Measurements from ENCODE around the gene GMCL1. TPM values are rescaled to one million over a fixed set of nuclear protein-coding genes. Genes with fewer than 3 reads are reported as not detected.

GMCL1 gene
- total RNA-seq, 1 experiment from 2014 or later: 20.8 TPM

GRCh38 chr2:69835666-69836065 lies 6.2 kb downstream of the GMCL1 start:
- BruUV-seq (replicated peaks): no TSS peak
- no peak overlapping the region for H3K4me3 ChIP-seq (ENCODE audit: low read depth, low read length, poor library complexity, severe bottlenecking)
- ChIA-PET POLR2A (ENCODE audit: low non-redundant PET) (no interaction called here), CTCF (no interaction called here)
- no peak for DNase-seq (ENCODE audit: low spot score)
- no peak overlapping the region for H3K27ac ChIP-seq (ENCODE audit: low read depth, low read length, poor library complexity, severe bottlenecking)
- H3K27me3 ChIP-seq (replicated peaks; ENCODE audit: insufficient read depth, low read depth, low read length, poor library complexity): no peaks in the 10 kb centered on the region
- H3K9me3 ChIP-seq (ENCODE audit: low read depth, low read length, poor library complexity, severe bottlenecking): no peaks in the 10 kb centered on the region
- no peaks in the 10 kb centered on the region for H3K4me1 ChIP-seq (ENCODE audit: insufficient read depth, low read length, poor library complexity, severe bottlenecking)
- intact Hi-C loops (cut with micrococcal nuclease; ENCODE audit: unreplicated experiment): no loop called here
- H3K36me3 ChIP-seq (ENCODE audit: insufficient read depth, low read length, poor library complexity, severe bottlenecking): peaks cover 3% of the 10 kb centered on the region
- TF ChIP-seq EZH2 (IDR thresholded peaks at IDR 0.05; ENCODE audit: borderline replicate concordance, low read depth, low read length, poor library complexity, severe bottlenecking): no peak
- TF ChIP-seq, protein P1, sequence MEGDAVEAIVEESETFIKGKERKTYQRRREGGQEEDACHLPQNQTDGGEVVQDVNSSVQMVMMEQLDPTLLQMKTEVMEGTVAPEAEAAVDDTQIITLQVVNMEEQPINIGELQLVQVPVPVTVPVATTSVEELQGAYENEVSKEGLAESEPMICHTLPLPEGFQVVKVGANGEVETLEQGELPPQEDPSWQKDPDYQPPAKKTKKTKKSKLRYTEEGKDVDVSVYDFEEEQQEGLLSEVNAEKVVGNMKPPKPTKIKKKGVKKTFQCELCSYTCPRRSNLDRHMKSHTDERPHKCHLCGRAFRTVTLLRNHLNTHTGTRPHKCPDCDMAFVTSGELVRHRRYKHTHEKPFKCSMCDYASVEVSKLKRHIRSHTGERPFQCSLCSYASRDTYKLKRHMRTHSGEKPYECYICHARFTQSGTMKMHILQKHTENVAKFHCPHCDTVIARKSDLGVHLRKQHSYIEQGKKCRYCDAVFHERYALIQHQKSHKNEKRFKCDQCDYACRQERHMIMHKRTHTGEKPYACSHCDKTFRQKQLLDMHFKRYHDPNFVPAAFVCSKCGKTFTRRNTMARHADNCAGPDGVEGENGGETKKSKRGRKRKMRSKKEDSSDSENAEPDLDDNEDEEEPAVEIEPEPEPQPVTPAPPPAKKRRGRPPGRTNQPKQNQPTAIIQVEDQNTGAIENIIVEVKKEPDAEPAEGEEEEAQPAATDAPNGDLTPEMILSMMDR (conservative IDR thresholded peaks at IDR 0.05; ENCODE audit: low read depth, low read length): no peak

- Histone ChIP-seq H3K4me3 (ENCODE audit: low read depth, low read length, poor library complexity, severe bottlenecking) (no peak overlapping the region), H3K9me3 (ENCODE audit: low read depth, low read length, poor library complexity, severe bottlenecking) (no peaks in the 10 kb centered on the region), H3K4me1 (ENCODE audit: insufficient read depth, low read length, poor library complexity, severe bottlenecking) (no peaks in the 10 kb centered on the region), H3K27ac (ENCODE audit: low read depth, low read length, poor library complexity, severe bottlenecking) (no peak overlapping the region), H3K36me3 (ENCODE audit: insufficient read depth, low read length, poor library complexity, severe bottlenecking) (peaks cover 5% of the 10 kb centered on the region), H3K27me3 (replicated peaks; ENCODE audit: insufficient read depth, low read depth, low read length, poor library complexity) (no peaks in the 10 kb centered on the region)
- no peak for DNase-seq (ENCODE audit: low spot score)
- no TSS peak for BruUV-seq (replicated peaks)
- ChIA-PET CTCF (no interaction called here), POLR2A (ENCODE audit: low non-redundant PET) (no interaction called here)
- intact Hi-C loops (cut with micrococcal nuclease; ENCODE audit: unreplicated experiment): no loop called here
- TF ChIP-seq, protein P1 (conservative IDR thresholded peaks at IDR 0.05; ENCODE audit: low read depth, low read length): no peak
- no peak for TF ChIP-seq EZH2 (IDR thresholded peaks at IDR 0.05; ENCODE audit: borderline replicate concordance, low read depth, low read length, poor library complexity, severe bottlenecking)
Observed at GRCh38 chr2:69836316-69836715, 6.9 kb downstream of the GMCL1 start.

- peaks cover 5% of the 10 kb centered on the region for H3K36me3 ChIP-seq (ENCODE audit: insufficient read depth, low read length, poor library complexity, severe bottlenecking)
- no peaks in the 10 kb centered on the region for H3K9me3 ChIP-seq (ENCODE audit: low read depth, low read length, poor library complexity, severe bottlenecking)
- H3K27me3 ChIP-seq (replicated peaks; ENCODE audit: insufficient read depth, low read depth, low read length, poor library complexity): no peaks in the 10 kb centered on the region
- TF ChIP-seq EZH2 (IDR thresholded peaks at IDR 0.05; ENCODE audit: borderline replicate concordance, low read depth, low read length, poor library complexity, severe bottlenecking): no peak
- TF ChIP-seq, protein P1 (conservative IDR thresholded peaks at IDR 0.05; ENCODE audit: low read depth, low read length): no peak
- H3K27ac ChIP-seq (ENCODE audit: low read depth, low read length, poor library complexity, severe bottlenecking): no peak overlapping the region
- H3K4me1 ChIP-seq (ENCODE audit: insufficient read depth, low read length, poor library complexity, severe bottlenecking): no peaks in the 10 kb centered on the region
- H3K4me3 ChIP-seq (ENCODE audit: low read depth, low read length, poor library complexity, severe bottlenecking): no peak overlapping the region
- ChIA-PET POLR2A (ENCODE audit: low non-redundant PET) (no interaction called here), CTCF (no interaction called here)
- no TSS peak for BruUV-seq (replicated peaks)
- DNase-seq (ENCODE audit: low spot score): no peak
- intact Hi-C loops (cut with micrococcal nuclease; ENCODE audit: unreplicated experiment): no loop called here
Observed at GRCh38 chr2:69837533-69837932, 8.1 kb downstream of the GMCL1 start.
